ENCODE results near the gene CTXND2.

DNA sequence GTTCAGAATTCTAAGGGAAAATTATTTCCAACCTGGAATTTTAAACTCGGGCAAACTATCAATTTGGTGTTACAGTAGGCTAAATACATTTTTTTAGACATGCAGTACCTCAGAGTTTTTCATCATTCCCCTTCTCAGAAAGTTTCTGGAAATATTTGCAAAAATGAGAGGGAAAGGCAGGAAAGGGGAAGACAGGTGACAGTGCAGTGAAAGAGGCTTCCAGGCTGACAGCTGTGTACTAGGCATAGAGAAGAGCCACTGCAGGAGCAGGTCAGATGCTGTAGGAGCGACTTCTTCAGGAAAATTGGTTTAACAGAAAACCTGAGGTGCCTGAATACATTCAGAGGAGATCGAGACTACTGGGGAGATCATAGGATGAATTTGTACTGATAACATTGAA lies 67.8 kb downstream of the CTXND2 start:
- TF ChIP-seq, protein P1, sequence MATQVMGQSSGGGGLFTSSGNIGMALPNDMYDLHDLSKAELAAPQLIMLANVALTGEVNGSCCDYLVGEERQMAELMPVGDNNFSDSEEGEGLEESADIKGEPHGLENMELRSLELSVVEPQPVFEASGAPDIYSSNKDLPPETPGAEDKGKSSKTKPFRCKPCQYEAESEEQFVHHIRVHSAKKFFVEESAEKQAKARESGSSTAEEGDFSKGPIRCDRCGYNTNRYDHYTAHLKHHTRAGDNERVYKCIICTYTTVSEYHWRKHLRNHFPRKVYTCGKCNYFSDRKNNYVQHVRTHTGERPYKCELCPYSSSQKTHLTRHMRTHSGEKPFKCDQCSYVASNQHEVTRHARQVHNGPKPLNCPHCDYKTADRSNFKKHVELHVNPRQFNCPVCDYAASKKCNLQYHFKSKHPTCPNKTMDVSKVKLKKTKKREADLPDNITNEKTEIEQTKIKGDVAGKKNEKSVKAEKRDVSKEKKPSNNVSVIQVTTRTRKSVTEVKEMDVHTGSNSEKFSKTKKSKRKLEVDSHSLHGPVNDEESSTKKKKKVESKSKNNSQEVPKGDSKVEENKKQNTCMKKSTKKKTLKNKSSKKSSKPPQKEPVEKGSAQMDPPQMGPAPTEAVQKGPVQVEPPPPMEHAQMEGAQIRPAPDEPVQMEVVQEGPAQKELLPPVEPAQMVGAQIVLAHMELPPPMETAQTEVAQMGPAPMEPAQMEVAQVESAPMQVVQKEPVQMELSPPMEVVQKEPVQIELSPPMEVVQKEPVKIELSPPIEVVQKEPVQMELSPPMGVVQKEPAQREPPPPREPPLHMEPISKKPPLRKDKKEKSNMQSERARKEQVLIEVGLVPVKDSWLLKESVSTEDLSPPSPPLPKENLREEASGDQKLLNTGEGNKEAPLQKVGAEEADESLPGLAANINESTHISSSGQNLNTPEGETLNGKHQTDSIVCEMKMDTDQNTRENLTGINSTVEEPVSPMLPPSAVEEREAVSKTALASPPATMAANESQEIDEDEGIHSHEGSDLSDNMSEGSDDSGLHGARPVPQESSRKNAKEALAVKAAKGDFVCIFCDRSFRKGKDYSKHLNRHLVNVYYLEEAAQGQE (IDR thresholded peaks at IDR 0.05; ENCODE audit: insufficient read depth in 1 of 2, low read depth in 2 of 2, low read length in 2 of 2), result no peak
- no peak for TF ChIP-seq POLR2AphosphoS5 (IDR thresholded peaks at IDR 0.05; ENCODE audit: low read depth, low read length)

All from PFSK-1 (cell line).